DND-41 (cell line): Measurements from ENCODE around the gene SMG7.

Source experiments
- CTCF ChIP-seq: IDR thresholded peaks from 2 replicates; pipeline ENCODE4 v1.5.1; 2012; ENCODE audit warnings: borderline replicate concordance, low read length, moderate library complexity, mild to moderate bottlenecking; ENCODE audit not compliant: poor library complexity, severe bottlenecking; ENCODE audit errors: extremely low read depth
- EZH2 ChIP-seq: IDR thresholded peaks from 3 replicates; pipeline ENCODE4 v1.6.1; 2012; ENCODE audit warnings: borderline replicate concordance, low read depth, mild to moderate bottlenecking, moderate library complexity, low read length, inconsistent platforms; ENCODE audit not compliant: severe bottlenecking

GRCh38 chr1:183583466-183583865, 111.2 kb downstream of the SMG7 start:
- TF ChIP-seq CTCF (no peak), EZH2 (no peak)
